ENCODE measurements around the gene LIN28A. TPM values are rescaled to one million over a fixed set of nuclear protein-coding genes. Genes with fewer than 3 reads are reported as not detected.

LIN28A gene
- total RNA-seq, 1 experiment from 2014 or later: 1,289 TPM

DNA sequence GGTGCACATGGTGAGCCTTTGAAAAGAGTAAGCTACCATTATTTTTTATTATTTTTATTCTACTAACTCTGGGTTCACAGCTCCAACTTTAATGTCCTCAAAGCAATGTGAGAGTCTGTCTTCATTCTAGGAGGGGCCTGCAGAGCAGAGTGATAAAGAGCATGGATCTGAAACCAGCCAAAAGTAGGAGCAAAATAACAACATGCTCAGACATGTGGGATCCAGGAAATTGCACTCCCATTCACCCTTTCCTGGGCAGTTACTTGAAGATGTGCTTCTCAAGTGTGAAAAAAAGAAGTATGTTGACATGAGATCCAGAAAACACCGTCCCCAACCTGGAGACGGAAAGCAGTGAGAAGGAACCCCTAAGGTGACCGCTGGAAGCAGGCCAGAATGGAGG lies 8.7 kb upstream of the LIN28A start:
- Histone ChIP-seq H3K23ac (ENCODE audit: insufficient read length, low read depth, low read length) (no peak overlapping the region), H2BK12ac (ENCODE audit: insufficient read length, low read depth, low read length) (no peak overlapping the region), H3K79me2 (ENCODE audit: insufficient read depth, low read length) (no peaks in the 10 kb centered on the region), H3K14ac (ENCODE audit: insufficient read depth, low read length) (no peak overlapping the region), H2BK20ac (ENCODE audit: low read depth, low read length, poor library complexity, severe bottlenecking) (no peak overlapping the region), H3K18ac (ENCODE audit: insufficient read length, low read depth, low read length) (no peak overlapping the region), H3K4me2 (ENCODE audit: insufficient read depth, insufficient read length, low read length) (no peak overlapping the region), H3K4ac (ENCODE audit: low read depth, low read length) (no peak overlapping the region), H3K4me1 (ENCODE audit: insufficient read depth, low read length) (no peaks in the 10 kb centered on the region), H3K27ac (ENCODE audit: insufficient read length, low read depth, low read length) (no peak overlapping the region), H2BK15ac (ENCODE audit: low read depth, low read length) (no peak overlapping the region), H3K23me2 (ENCODE audit: insufficient read length, low read depth, low read length, poor library complexity, severe bottlenecking) (no peaks in the 10 kb centered on the region), H3K9me3 (ENCODE audit: control insufficient read depth, low read depth, low read length) (no peaks in the 10 kb centered on the region), H3K9ac (ENCODE audit: extremely low read depth, insufficient read length, low read length) (no peak overlapping the region), H2BK120ac (ENCODE audit: low read depth, low read length, poor library complexity, severe bottlenecking) (no peak overlapping the region), H2AFZ (ENCODE audit: low read length) (no peak overlapping the region), H3K56ac (ENCODE audit: insufficient read length, low read depth, low read length) (no peak overlapping the region), H4K8ac (replicated peaks; ENCODE audit: insufficient read length, low read depth, low read length) (no peak overlapping the region), H2BK5ac (ENCODE audit: insufficient read length, low read length) (no peak overlapping the region), H3K79me1 (ENCODE audit: insufficient read depth, low read depth, low read length, poor library complexity, severe bottlenecking) (no peaks in the 10 kb centered on the region), H4K20me1 (ENCODE audit: control insufficient read depth, insufficient read depth, insufficient read length) (no peaks in the 10 kb centered on the region), H4K91ac (ENCODE audit: insufficient read length, low read depth, low read length) (no peak overlapping the region), H3K27me3 (ENCODE audit: insufficient read depth, low read length) (no peaks in the 10 kb centered on the region), H4K5ac (ENCODE audit: insufficient read length, low read depth, low read length) (no peak overlapping the region), H3T11ph (ENCODE audit: low read length) (no peak overlapping the region), H2AK5ac (ENCODE audit: insufficient read length, low read length) (no peak overlapping the region)
- no peak overlapping the region; a peak in 1 of 7 replicates for H3K27ac Mint-ChIP-seq
- no peak for DNase-seq
- no peaks in the 10 kb centered on the region for H3K36me3 Mint-ChIP-seq (ENCODE audit: insufficient read depth in 1 of 3, low read depth in 3 of 3)
- no peaks in the 10 kb centered on the region for H3K9me3 Mint-ChIP-seq
- TF ChIP-seq, protein P1, sequence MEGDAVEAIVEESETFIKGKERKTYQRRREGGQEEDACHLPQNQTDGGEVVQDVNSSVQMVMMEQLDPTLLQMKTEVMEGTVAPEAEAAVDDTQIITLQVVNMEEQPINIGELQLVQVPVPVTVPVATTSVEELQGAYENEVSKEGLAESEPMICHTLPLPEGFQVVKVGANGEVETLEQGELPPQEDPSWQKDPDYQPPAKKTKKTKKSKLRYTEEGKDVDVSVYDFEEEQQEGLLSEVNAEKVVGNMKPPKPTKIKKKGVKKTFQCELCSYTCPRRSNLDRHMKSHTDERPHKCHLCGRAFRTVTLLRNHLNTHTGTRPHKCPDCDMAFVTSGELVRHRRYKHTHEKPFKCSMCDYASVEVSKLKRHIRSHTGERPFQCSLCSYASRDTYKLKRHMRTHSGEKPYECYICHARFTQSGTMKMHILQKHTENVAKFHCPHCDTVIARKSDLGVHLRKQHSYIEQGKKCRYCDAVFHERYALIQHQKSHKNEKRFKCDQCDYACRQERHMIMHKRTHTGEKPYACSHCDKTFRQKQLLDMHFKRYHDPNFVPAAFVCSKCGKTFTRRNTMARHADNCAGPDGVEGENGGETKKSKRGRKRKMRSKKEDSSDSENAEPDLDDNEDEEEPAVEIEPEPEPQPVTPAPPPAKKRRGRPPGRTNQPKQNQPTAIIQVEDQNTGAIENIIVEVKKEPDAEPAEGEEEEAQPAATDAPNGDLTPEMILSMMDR (conservative IDR thresholded peaks at IDR 0.05): no peak
- H3K4me3 Mint-ChIP-seq: no peak overlapping the region
- no CpG with 5 or more reads among the region's 3 CpGs for WGBS (ENCODE audit: extremely low coverage, insufficient read length, low lambda C conversion rate)
- peaks cover 0 to 4% of the 10 kb centered on the region in 2 experiments; a peak in 1 of 4 replicates for H3K4me1 Mint-ChIP-seq
- no peaks in the 10 kb centered on the region for H3K27me3 Mint-ChIP-seq (ENCODE audit: low read depth)
